GM21576 (cell line): ENCODE results near the gene SF3B3.
"Not testable (repeated sequence)": the region's sequence is repeated elsewhere in the genome, so short reads cannot be mapped to it uniquely, and the experiment has no call there.

Source experiments
- ATAC-seq: cut with Tn5 transposase; IDR thresholded peaks from one replicate; pipeline ENCODE4 v1.9.1; 2021; ENCODE audit warnings: mild to moderate bottlenecking, moderate library complexity; ENCODE audit not compliant: unreplicated experiment

SF3B3 gene

DNA sequence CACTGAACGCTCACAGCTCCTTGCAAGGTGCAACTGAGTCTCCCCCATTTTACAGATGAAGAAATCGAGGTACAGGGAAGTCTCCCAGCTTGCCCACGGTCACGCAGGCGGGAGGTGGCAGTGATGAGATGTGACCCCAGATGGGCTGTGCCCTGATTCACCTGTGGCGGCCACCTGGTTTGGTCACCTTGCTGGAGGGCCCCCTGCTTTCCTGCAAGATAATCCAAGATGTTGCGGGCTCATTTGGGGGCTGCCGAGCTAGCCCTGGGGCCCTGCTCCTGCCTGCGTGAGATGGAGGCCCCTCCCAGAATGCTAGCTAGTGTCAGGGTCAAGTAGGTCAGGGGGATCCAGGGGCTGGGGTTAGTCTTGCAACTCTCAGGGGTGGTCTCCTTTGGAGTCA lies 63.1 kb downstream of the SF3B3 start:
- ATAC-seq: no peak

DNA sequence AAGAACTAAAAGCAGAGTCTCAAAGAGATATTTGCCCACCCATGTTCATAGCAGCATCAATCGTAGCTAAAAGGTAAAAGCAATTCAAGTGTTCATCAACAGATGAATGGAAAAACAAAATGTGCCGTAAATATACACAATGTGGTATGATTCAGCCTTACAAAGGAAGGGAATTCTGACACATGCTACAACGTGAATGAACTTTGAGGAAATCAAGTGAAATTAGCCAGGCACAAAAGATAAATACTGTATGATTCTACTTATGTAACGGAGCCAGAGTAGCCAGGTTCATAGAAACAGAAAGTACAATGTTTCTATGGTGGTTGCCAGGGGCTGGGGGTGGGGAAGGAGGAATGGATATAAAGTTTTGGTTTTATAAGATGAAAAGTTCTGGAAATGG lies 64.9 kb downstream of the SF3B3 start:
- ATAC-seq: no peak

DNA sequence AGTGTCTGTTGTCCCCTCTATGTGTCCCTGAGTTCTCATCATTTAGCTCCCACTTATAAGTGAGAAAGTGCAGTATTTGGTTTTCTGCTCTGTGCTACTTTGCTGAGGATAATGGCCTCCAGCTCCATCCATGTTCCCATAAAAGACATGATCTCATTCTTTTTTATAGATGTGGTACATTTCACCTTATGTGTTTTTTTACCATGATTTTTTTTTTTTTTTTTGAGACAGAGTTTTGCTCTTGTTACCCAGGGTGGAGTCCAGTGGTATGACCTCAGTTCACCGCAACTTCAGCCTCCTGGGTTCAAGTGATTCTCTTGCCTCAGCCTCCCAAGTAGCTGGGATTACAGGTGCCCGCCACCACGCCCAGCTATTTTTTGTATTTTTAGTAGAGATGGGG lies 65.8 kb downstream of the SF3B3 start:
- not testable (repeated sequence) for ATAC-seq

DNA sequence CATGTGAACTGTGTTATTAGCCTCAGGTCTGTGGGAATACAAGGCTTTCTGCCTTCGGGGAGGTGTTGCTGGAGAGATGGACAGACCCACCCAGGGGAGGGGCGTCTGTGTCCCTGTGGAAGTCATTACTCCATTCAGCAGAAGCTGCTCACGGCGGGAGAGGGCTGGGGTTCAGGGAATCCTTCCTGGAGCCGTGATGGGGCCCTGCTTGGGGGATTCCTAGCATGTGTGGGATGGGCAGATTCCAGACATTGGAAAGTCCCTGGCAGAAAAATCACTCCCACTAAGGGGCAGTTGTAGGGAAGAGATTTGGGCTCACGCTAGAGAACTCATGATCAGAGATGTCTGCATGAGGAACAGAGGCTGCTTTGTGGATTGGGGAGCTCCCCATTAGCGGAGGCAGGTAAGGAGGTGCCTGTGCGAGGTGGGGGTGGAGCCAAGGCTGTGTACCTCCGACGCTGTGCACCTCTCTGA lies 66.4 kb downstream of the SF3B3 start:
- no peak for ATAC-seq

DNA sequence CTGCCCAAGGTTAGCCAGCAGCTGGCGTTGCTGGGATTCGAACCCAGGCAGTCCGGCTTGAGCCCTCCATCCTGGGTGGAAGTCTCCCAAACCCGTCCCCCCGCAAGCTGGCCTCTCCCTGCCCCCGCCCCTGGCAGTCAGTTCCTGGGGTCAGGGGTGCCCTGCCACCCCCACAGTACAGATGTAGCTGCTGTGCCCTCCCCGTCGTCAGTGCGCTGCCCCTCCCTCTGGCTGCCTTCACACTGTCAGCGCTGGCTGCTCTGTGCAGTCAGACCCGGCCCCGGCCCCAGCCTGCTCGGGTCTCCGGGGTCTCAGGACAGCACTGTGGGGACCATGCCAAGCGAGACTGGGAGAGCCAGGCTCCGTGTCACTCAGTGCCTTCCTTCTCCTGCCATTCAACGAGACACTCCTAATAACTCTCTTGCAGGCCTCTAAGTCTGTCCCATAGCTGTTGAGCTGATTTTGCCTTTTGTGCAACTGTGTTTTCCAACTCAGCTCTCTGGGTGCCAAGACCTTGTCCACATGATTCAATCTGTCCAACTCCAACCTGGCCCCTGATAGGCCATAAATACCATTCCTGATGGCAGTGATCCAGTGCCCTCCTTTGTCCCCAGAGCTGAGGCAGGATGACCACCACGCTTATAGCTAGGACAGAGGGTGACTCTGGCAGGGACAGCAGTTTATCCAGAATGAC lies 67.3 kb downstream of the SF3B3 start:
- no peak for ATAC-seq

DNA sequence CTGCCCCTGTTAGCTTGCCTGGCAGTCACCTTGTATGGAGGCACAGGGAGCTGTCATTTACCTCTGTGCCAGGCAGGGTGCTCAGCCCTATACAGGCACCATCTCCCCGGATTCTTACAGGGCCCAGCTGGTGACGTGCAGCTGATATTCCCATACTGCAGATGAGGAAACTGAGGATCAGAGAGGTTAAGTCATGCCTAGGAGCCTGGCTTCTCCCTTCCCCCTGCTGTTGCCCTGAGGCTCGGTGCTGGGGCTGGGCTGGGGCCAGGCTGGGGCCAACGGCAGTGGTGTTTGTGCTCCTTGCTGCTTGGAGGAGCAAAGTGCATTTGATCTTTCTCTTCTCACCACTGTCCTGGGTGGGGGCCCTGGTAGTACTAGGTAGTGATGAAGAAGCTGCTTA lies 68.0 kb downstream of the SF3B3 start:
- ATAC-seq: no peak

DNA sequence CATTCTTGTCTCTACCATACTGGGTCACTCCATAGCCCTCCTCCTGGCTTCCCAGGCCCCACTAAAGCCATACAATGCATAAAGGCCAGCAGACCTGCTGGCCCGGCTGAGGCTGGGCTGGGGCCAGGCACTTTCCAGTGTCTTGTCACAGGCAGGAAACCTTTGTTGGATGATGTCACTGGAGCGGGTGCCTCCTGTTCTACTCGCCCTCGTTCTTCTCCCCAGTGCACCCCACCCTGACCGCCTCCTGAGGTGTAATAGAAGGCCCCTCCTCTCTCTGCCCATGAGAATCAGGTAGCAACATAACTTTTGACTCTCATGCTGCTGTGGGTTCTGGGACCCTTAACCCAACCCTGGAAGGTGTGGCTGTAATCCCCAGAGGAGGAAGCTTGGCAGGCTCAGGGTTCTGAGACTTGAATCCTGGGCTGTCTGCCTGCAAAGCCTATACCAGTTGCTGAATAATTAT lies 68.5 kb downstream of the SF3B3 start:
- ATAC-seq: no peak

DNA sequence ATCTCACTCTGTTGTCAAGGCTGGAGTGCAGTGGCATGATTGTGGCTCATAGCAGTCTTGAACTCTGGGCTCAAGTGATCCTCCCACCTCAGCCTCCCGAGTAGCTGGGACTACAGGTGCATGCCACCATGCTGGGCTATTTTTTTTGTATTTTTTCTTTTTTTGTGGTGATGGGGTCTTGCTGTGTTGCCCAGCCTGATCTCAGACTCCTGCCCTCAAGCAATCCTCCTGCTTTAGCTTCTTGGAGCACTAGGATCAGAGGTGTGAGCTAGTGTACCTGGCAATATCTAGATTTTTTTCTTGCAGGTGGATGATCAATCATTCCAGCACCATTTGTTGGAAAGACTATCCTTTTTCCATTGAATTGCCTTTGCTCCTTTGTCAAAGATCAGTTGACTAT lies 69.9 kb downstream of the SF3B3 start:
- no peak for ATAC-seq

DNA sequence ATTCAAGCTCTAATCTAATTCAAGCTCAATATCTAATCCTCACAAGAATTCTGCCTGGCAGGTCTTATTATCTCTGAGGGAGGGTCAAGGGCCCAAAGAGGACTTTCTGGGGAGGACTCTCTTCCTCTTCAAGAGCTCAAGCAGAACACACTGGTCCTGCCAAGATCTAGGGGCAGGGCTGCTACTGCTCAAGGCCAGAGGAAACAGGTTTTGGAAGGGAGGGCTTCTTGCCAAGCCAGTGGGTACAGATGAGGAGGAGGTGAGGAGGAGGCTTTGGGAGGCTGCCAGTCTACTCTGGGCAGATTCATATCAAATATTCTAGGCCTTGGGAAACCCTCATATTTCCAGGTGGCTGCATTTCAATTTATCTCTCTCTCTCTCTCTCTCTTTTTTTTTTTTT lies 71.0 kb downstream of the SF3B3 start:
- no peak for ATAC-seq

DNA sequence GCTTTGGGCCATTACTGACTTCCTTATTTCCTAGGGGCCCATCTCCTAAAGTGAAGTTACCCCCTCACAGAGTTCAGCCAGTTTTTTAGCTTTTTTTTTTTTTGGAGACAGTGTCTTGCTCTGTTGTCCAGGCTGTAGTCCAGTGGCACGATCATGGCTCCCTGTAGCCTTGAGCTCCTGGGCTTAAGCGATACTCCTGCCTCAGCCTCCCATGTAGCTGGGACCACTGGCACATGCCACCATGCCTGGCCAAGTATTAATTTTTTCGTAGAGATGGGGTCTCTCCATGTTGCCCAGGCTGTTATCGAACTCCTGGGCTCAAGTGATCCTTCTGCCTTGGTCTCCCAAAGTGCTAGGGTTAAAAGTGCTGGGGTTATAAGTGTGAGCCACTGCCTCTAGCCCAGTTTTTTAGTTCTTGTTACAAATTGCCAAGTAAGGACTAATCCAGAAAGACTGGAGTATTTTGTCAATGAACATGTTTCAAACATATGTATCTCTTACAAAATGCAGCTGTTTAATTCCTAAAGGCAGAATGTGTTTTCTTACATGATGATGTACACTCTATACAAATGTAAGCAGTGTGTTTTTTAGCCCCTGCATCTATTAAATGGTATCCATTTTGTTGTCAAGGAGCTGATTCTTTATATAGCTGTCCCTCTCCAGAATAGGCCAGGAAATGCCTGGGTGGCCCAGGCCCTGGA lies 73.7 kb downstream of the SF3B3 start:
- ATAC-seq: no peak

DNA sequence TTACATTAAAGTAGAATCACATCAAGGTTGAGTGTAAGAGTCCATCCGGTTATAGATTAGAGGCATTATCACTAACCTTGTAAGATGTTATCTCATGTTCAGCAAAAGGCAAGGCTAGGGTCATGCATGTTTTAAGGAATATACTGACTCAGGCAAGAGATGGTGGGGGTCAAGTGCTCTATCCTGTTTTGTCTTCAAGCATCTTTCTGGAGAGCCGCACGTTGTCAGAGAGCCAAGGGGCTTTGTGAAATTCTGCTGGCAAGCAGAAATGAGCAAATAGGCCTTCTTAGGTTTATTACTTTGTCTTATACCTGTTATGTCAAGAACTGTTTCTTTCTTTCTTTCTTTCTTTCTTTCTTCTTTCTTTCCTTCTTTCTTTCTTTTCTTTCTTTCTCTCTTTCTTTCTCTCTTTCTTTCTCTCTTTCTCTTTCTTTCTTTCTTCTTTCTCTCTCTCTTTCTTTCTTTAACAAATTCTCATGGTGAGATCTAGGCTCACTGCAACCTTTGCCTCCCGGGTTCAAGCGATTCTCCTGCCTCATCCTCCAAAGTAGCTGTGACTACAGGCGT lies 75.4 kb downstream of the SF3B3 start:
- ATAC-seq: no peak

DNA sequence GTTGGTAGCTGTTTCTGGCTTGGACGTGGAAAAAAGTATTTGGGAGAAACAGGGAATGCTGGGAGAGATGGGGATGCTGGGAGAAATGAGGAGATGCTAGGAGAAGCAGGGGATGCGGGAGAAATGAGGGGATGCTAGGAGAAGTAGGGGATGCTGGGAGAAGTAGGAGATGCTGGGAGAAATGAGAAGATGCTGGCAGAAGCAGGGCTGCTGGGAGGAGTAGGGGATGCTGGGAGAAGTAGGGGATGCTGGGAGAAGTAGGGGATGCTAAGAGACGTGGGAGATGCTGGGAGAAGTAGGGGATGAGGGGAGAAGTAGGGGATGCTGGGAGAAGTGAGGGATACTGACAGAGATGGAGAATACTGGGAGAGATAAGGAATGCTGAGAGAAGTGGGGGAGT lies 77.1 kb downstream of the SF3B3 start:
- no peak for ATAC-seq

DNA sequence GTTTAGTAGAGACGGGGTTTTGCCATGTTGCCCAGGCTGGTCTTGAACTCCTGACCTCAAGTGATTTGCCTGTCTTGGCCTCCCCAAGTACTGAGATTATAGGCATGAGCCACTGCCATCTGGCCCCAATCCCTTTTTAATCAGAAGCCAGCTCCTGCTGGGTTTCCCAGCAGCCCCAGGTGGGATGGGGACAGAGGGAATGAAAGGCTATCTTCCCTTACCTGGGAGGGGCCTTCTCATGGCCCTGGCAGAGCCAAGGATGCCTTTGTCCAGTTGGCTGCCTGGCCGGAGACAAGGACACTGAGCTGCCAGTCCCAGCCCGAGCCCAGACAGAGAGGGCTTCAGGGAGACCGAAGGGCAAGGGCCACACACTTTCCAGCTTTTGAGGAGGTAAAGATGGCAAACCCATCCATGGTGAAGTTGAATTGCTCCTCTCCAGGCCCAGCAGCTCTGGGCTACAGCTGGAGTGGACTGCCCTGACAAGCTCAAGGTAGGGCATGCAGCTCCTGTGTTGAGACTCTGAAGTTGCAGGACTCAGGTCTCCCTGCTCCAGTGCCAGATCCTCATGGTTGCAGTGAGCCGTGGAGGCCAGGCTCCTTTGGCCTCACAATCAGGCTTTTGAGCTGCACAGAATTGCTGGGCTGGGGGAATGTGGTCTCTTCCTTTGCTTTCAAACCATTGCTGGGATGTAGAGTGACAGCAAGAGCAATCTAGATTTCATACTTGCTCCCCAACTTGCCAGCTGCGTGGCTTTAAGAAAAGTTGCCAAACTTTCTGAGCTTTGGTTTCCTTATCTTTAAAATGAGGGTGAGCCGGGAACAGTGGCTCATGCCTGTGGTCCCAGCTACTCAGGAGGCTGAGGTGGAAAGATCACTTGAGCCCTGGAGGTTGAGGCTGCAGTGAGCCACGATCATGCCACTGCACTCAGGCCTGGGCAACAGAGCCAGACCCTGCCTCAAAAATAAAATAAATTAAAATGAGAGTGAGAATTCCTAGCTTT lies 78.3 kb downstream of the SF3B3 start:
- no peak for ATAC-seq

DNA sequence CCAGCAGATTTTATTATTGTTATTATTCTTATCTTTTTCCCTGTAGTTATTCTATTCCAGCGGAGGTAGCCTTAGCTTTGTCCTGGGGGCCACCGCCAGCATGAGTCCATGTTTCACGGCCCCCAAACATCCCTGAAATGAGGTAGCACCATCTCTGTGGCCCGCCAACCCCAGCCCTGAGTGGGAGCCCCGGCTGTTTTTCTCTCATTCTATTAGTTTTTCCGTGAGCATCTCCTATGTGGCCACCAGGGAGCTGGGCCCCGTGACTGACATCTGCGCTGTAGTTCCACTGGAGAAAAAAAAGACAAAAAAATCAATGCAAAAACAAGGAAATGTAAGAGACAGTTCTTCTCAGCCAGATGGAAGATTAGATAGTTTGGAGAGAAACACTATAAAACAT lies 79.2 kb downstream of the SF3B3 start:
- ATAC-seq: no peak

DNA sequence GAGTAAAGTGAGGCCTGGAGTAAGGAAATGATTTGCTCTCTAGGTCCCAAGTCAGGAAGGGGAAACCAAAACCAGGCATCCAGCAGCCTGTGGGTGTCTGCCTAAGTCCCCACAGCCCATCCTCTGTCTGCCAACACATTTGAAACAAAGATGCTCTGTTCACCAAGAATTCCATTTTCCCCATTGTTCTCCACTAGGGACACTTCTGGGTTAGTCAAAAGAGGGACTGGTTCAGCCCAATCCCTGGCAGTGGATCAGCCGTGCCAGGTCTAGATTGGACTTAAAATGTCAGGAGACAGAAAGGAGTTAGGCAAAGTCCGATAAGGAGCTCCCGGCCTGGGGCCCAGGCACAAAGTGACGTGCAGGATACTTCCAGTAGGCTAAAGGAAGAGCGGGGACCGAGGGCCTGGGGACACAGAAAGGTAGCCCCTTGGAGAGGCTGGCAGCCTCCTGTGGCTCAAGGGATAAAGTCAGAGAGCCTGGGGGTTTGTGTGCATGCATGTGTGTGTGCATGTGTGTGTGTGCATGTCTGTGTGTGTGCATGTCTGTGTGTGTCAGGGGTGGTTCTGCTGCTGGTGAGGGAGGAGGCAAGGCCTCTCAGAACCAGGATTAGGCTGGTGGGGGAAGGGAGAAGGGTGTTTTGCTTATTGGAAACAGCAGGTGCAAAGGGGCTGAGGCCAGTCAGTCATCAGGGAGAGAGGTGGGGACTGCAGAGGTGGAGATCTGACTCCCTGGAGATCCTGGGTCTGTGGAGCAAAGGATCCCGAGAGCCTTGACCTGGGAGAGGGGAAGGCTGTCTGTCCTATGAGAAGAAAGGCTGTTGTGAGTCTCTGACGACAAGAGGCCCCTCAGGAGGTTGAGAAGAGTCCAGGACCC lies 81.0 kb downstream of the SF3B3 start:
- no peak for ATAC-seq

DNA sequence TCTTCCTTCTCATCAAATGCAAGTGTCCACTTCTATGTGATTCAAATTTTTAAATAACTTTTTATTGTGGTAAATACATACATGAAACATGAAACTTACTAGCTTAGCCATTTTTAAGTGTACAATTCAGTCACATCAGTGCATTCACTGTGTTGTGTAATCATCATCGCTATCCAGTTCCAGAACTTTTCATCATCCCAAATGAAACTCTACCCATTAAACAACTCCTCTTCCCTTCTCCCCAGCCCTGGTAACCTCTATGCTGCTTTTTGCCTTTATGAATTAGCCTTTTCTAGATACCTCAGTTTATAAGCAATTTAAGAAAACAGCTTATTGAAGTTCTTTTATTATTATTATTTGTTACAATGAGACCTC lies 81.7 kb downstream of the SF3B3 start:
- ATAC-seq: no peak

DNA sequence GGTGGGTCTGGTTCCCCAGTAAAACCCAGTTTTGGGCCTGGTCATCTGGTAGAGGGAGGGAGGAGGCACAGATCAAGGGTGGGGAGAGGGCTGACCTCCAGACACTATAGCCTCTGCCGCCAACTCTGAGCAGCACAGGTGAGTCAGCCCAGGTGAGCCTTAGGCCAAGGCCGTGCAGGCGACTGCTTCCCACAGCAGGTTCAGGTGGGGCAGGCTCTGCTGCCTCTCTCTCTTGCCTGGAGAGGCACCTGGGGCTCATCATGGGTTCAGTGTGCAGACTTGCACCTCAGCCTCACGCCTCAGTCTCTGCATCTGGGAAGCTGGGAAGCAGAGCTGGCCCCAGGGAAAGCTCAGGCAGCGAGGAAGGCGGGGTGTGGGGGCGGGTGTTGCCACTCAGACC lies 84.9 kb downstream of the SF3B3 start:
- ATAC-seq: no peak

DNA sequence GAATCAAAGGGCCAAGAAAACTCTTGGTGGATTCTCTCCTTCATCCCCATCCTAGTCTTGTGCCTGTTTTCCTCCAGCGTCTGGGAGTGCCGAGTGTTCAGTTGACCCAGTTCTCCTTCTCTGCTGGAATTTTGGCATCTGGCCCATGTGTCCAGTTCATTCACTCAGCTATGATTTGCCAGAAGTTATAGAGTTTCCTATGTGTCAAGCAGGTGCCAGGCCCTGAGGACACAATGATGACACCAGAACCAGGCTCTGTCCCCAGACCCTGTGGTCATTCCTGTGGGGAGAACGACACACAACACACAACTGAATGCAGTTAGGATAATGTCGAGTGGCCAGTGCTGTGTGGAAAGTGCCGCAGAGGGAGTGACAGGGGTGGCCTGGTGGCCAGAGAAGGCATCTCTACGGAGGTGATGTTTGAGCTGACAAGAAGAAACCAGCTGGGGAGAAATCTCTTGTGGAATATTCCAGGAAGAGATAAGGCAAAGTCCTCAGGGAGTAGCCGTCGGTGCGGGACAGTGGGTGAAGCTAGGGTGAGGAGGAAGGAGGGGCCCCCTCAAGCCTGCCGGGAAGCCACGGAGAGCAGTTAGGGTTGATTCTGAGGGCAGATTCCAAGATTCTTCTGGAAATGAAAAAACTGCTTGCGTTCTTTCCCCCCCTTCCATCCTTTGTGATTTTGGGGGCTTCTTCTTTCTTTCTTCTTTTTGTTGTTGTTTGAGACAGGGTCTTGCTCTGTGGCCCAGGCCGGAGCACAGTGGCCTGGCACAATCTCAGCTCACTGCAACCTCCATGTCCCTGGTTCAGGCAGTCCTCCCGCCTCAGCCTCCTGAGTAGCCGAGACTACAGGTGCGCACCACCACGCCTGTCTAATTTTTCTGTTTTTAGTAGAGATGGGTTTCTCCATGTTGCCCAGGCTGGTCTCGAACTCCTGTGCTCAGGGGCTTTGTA lies 86.9 kb downstream of the SF3B3 start:
- no peak for ATAC-seq

DNA sequence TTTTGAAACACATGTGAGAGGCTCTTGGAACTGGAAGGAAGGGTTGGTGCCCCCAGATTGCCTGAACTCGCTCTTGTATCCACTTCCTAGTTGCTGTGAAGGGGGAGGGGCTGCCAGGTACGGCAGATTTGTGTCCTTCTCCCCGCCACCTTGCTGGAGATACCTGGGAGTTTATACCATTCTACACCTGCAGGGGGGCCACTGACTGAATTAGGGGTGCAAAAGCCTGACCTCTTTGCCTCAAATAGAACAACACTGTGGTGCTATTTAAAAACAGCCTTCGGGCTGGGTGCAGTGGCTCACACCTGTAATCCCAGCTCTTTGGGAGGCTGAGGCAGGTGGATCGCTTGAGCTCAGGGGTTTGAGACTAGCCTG lies 87.6 kb downstream of the SF3B3 start:
- ATAC-seq: no peak
